Mammary epithelial cell (primary cell): ENCODE data around the gene SMIM10L1.

Experiments used
- EZH2 ChIP-seq: IDR thresholded peaks from 2 replicates; pipeline ENCODE4 v1.6.1; 2012; ENCODE audit warnings: low read length, inconsistent platforms, borderline replicate concordance
- TF ChIP-seq, protein P1 (sequence below), 2 donors: IDR thresholded peaks in 1 of 2; conservative IDR thresholded peaks in 1 of 2; 2 replicates each; pipeline ENCODE4 v1.5.1; 2011 to 2012; ENCODE audit warnings: inconsistent platforms in 2 of 2, low read length in 2 of 2, mild to moderate bottlenecking in 2 of 2, control low read depth in 1 of 2, low read depth in 1 of 2; ENCODE audit not compliant: insufficient read depth in 1 of 2; ENCODE audit errors: extremely low read depth in 1 of 2

DNA sequence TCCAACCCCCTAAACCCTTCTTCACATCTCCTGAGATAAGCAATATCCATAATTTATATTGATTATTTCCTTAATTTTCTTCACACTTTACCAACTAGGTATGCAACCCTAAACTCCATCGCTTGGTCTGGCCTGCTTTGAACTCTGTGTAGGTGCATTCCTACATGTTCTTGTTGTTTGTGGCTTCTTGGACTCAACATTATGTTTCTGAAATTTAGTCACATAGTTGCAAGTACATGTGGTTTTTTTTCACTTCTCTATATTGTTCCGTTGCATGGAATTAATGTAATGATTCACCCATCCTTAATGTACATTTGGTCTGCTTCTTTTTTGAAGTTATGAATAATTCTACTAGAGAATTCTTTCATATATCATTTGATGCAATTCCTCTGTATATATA is 34.9 kb upstream of the SMIM10L1 start:
- TF ChIP-seq, protein P1, sequence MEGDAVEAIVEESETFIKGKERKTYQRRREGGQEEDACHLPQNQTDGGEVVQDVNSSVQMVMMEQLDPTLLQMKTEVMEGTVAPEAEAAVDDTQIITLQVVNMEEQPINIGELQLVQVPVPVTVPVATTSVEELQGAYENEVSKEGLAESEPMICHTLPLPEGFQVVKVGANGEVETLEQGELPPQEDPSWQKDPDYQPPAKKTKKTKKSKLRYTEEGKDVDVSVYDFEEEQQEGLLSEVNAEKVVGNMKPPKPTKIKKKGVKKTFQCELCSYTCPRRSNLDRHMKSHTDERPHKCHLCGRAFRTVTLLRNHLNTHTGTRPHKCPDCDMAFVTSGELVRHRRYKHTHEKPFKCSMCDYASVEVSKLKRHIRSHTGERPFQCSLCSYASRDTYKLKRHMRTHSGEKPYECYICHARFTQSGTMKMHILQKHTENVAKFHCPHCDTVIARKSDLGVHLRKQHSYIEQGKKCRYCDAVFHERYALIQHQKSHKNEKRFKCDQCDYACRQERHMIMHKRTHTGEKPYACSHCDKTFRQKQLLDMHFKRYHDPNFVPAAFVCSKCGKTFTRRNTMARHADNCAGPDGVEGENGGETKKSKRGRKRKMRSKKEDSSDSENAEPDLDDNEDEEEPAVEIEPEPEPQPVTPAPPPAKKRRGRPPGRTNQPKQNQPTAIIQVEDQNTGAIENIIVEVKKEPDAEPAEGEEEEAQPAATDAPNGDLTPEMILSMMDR (conservative IDR thresholded peaks at IDR 0.05 in 1 of 2, IDR thresholded peaks at IDR 0.05 in 1 of 2; ENCODE audit: extremely low read depth in 1 of 2, insufficient read depth in 1 of 2, low read depth in 1 of 2, low read length in 2 of 2), result no peak
- no peak for TF ChIP-seq EZH2
